Sigmoid colon (tissue), 7 donors: ENCODE data around the gene NGF. TPM values are rescaled to one million over a fixed set of nuclear protein-coding genes. Genes with fewer than 3 reads are reported as not detected.
"Not testable (repeated sequence)": the region's sequence is repeated elsewhere in the genome, so short reads cannot be mapped to it uniquely, and the experiment has no call there.

Source experiments
- DNase-seq: peaks from one replicate; pipeline ENCODE4 v3.0.0-alpha.2; 2019
- H3K27ac ChIP-seq, 4 donors: fragments of 200-600 bp; sonication (generic); one replicate each; pipeline ENCODE4 v1.5.1; 2016 to 2019; ENCODE audit warnings: mild to moderate bottlenecking in 1 of 4
- H3K27me3 ChIP-seq, 3 donors: fragments of 200-600 bp; sonication (generic); one replicate each; pipeline ENCODE4 v1.5.1; 2019; ENCODE audit warnings: mild to moderate bottlenecking in 1 of 3
- H3K36me3 ChIP-seq, 4 donors: fragments of 200-600 bp; sonication (generic); one replicate each; pipeline ENCODE4 v1.5.1; 2016 to 2019
- H3K4me1 ChIP-seq, 4 donors: fragments of 200-600 bp; sonication (generic); one replicate each; pipeline ENCODE4 v1.5.1; 2017 to 2019
- H3K4me3 ChIP-seq, 4 donors: fragments of 200-600 bp; sonication (generic); one replicate each; pipeline ENCODE4 v1.5.1; 2017 to 2019; ENCODE audit warnings: mild to moderate bottlenecking in 2 of 4, moderate library complexity in 1 of 4
- H3K9me3 ChIP-seq, 4 donors: fragments of 200-600 bp in 3 of 4; sonication (generic) in 3 of 4; one replicate each; pipeline versions ENCODE4 v1.5.1 to v1.6.1; 2013 to 2019
- EP300 ChIP-seq, 4 donors: sonication (generic); formaldehyde crosslinking; IDR thresholded peaks; one replicate each; pipeline ENCODE4 v1.6.1; 2017; ENCODE audit warnings: antibody characterized with exemption in 4 of 4
- POLR2A ChIP-seq, 2 donors: fragments of 450-650 bp; IDR thresholded peaks; one replicate each; pipeline ENCODE4 v1.6.1; 2016; ENCODE audit warnings: antibody characterized with exemption in 2 of 2, mild to moderate bottlenecking in 2 of 2, moderate library complexity in 2 of 2
- POLR2AphosphoS5 ChIP-seq, 4 donors: sonication (generic); formaldehyde crosslinking; IDR thresholded peaks; one replicate each; pipeline ENCODE4 v1.6.1; 2017; ENCODE audit warnings: antibody characterized with exemption in 4 of 4
- WGBS, 2 donors: extraction: QIAGEN DNeasy Blood & Tissue Kit; methylation state at CpG; one replicate each; pipeline ENCODE4 v1.1.7; 2013; 5-methylcytosine and 5-hydroxymethylcytosine counted together
- intact Hi-C: fragments of 100-400 bp; cut with DNase I; formaldehyde crosslinking; loops from one replicate; pipeline ENCODE4 v1.15.1; 2023
- polyA plus RNA-seq, 3 donors: library from polyadenylated mRNA; stranded (reverse); fragments of 200-250 nt; gene quantifications; one replicate each; pipeline ENCODE4 v1.2.3, GENCODE V29; 2013
- total RNA-seq, 4 donors: library from RNA; depleted of rRNA; stranded (reverse); fragments of >200 nt; gene quantifications; one replicate each; pipeline ENCODE4 v1.1.0, GENCODE V29; 2016
- TF ChIP-seq, protein P1 (sequence below), 4 experiments: fragments of 450-650 bp in 3 of 4; fragments of 200-600 bp in 1 of 4; IDR thresholded peaks; one replicate each; pipeline ENCODE4 v1.5.1; 2016 to 2019; ENCODE audit warnings: antibody characterized with exemption in 4 of 4, mild to moderate bottlenecking in 3 of 4, moderate library complexity in 2 of 4
- donor health status: healthy with polysubstance abuse.
- donor health status: Bipolar disorder and iron deficiency.
- donor health status: healthy.

NGF gene
- total and polyA plus RNA-seq, 7 donors, result 0.83 to 5.6 (median 3.9) TPM; not detected in 2

DNA sequence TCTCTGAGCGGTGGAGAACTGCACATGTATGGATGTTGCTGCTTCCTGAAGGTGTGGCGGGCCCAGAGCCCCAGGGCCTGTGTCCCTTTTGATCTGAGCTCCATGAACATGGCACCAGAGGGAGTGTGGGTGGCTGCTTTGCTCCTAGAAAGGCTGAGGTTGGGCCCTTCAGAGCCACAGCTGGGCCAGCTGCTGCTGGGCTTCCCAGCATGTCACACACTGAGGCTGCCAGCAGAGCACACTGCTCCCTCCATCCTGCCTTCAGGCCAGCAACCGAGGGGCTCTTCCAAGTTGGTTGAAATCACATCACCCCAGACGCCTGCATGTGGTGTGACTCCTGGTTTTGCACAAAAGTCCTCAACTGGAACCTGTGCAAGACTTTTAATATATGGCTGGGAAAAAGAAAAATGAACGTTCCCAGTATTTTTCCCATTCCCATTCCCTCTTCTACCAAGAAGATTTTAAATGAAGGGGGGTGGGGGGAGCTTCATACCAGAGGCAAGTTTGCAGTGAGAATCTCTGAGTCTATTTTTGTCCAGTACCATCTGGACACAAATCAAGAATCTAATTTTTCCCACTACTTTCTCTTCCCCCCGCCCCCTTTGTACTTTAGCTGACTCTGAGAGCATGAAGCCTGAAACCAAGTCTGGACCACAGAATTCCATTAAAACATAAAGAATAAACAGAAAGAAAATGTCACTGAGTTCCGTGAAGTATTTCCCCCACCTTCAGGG, 26.2 kb upstream of the NGF start:
- H3K4me3 ChIP-seq, result no peak overlapping the region
- peak overlapping the region; percentile 55 to 72 (median 66) for H3K27ac ChIP-seq
- H3K4me1 ChIP-seq, result peaks cover 0 to 39% (median 38%) of the 10 kb centered on the region in 4 donors
- H3K27me3 ChIP-seq, result no peaks in the 10 kb centered on the region
- WGBS, 2 donors, result 69 to 81% methylated on average over 7 of the region's 7 CpGs
- no peaks in the 10 kb centered on the region for H3K36me3 ChIP-seq
- DNase-seq, result no peak
- TF ChIP-seq EP300 (IDR thresholded peaks at IDR 0.05) (no peak), POLR2A (IDR thresholded peaks at IDR 0.05) (no peak)
- TF ChIP-seq, protein P1, sequence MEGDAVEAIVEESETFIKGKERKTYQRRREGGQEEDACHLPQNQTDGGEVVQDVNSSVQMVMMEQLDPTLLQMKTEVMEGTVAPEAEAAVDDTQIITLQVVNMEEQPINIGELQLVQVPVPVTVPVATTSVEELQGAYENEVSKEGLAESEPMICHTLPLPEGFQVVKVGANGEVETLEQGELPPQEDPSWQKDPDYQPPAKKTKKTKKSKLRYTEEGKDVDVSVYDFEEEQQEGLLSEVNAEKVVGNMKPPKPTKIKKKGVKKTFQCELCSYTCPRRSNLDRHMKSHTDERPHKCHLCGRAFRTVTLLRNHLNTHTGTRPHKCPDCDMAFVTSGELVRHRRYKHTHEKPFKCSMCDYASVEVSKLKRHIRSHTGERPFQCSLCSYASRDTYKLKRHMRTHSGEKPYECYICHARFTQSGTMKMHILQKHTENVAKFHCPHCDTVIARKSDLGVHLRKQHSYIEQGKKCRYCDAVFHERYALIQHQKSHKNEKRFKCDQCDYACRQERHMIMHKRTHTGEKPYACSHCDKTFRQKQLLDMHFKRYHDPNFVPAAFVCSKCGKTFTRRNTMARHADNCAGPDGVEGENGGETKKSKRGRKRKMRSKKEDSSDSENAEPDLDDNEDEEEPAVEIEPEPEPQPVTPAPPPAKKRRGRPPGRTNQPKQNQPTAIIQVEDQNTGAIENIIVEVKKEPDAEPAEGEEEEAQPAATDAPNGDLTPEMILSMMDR (IDR thresholded peaks at IDR 0.05), result no peak
- intact Hi-C loops, result loop anchor here (10.0 kb wide), 1 partner anchor 91 kb away; no protein-coding TSS in a partner anchor
- H3K9me3 ChIP-seq, result peaks cover 0 to 2% (median 0%) of the 10 kb centered on the region in 4 donors

- H3K27ac ChIP-seq, result peak overlapping the region in 2 of 4 donors; percentile 55 to 65
- WGBS, 2 donors, result 66 to 83% methylated on average over 1 of the region's 1 CpG
- no peaks in the 10 kb centered on the region for H3K27me3 ChIP-seq
- intact Hi-C loops, result loop anchor here (10.0 kb wide), 1 partner anchor 92 kb away; no protein-coding TSS in a partner anchor
- H3K9me3 ChIP-seq, result peaks cover 0 to 2% (median 0%) of the 10 kb centered on the region in 4 donors
- H3K4me1 ChIP-seq, result peaks cover 0 to 38% (median 36%) of the 10 kb centered on the region in 4 donors
- H3K36me3 ChIP-seq, result no peaks in the 10 kb centered on the region
- no peak for DNase-seq
- H3K4me3 ChIP-seq, result no peak overlapping the region
- TF ChIP-seq POLR2A (IDR thresholded peaks at IDR 0.05) (no peak), EP300 (IDR thresholded peaks at IDR 0.05) (no peak), POLR2AphosphoS5 (IDR thresholded peaks at IDR 0.05) (no peak)
- TF ChIP-seq, protein P1 (IDR thresholded peaks at IDR 0.05), result no peak
Observed at GRCh38 chr1:115363171-115363570, 25.1 kb upstream of the NGF start.

DNA sequence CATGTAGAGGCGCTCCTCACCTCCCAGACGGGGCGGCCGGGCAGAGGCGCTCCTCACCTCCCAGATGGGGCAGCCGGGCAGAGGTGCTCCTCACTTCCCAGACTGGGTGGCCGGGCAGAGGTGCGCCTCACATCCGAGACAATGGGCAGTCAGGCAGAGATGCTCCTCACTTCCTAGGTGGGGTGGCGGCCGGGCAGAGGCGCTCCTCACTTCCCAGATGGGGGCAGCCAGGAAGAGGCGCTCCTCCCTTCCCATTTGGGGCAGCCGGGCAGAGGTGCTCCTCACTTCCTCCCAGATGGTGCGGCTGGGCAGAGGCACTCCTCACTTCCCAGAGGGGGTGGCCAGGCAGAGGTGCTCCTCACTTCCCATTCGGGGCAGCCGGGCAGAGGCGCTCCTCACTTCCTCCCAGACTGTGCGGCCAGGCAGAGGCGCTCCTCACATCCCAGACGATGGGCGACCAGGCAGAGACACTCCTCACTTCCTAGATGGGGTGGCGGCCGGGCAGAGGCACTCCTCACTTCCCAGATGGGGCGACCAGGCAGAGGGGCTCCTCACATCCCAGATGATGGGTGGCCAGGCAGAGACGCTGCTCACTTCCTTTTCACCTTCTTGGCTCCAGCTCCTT, 22.6 kb upstream of the NGF start:
- 96 to 97% methylated on average over 26 of the region's 26 CpGs for WGBS, 2 donors
- not testable (repeated sequence) for H3K36me3 ChIP-seq, H3K9me3 ChIP-seq, H3K4me3 ChIP-seq, DNase-seq, H3K27ac ChIP-seq, H3K27me3 ChIP-seq
- intact Hi-C loops, result loop anchor here (10.0 kb wide), 1 partner anchor 94 kb away; no protein-coding TSS in a partner anchor
- H3K4me1 ChIP-seq, result peaks cover 0 to 27% (median 26%) of the 10 kb centered on the region in 4 donors

- intact Hi-C loops, result loop anchor here (10.0 kb wide), 1 partner anchor 95 kb away; no protein-coding TSS in a partner anchor
- WGBS, 2 donors, result 93% methylated on average over 31 of the region's 31 CpGs
- not testable (repeated sequence) for H3K36me3 ChIP-seq, H3K27ac ChIP-seq, H3K27me3 ChIP-seq, H3K4me3 ChIP-seq, H3K9me3 ChIP-seq, DNase-seq
- H3K4me1 ChIP-seq, result peaks cover 0 to 20% (median 19%) of the 10 kb centered on the region in 4 donors
Observed at GRCh38 chr1:115359787-115360452, 21.9 kb upstream of the NGF start.

GRCh38 chr1:115356356-115356755, 18.3 kb upstream of the NGF start:
- Histone ChIP-seq H3K36me3 (no peaks in the 10 kb centered on the region), H3K9me3 (no peaks in the 10 kb centered on the region), H3K27ac (no peak overlapping the region), H3K4me1 (no peaks in the 10 kb centered on the region), H3K27me3 (no peaks in the 10 kb centered on the region), H3K4me3 (no peak overlapping the region)
- DNase-seq, result no peak
- WGBS, 2 donors, result 80 to 81% methylated on average over 2 of the region's 2 CpGs
- intact Hi-C loops, result no loop called here
- TF ChIP-seq POLR2A (IDR thresholded peaks at IDR 0.05) (no peak), EP300 (IDR thresholded peaks at IDR 0.05) (no peak), POLR2AphosphoS5 (IDR thresholded peaks at IDR 0.05) (no peak)
- TF ChIP-seq, protein P1 (IDR thresholded peaks at IDR 0.05), result no peak
